ENCODE measurements around the gene OOSP3. TPM values are rescaled to one million over a fixed set of nuclear protein-coding genes. Genes with fewer than 3 reads are reported as not detected.
"Not testable (repeated sequence)": the region's sequence is repeated elsewhere in the genome, so short reads cannot be mapped to it uniquely, and the experiment has no call there.

The OOSP3 gene
- total and polyA plus RNA-seq, 9 donors, result not detected

DNA sequence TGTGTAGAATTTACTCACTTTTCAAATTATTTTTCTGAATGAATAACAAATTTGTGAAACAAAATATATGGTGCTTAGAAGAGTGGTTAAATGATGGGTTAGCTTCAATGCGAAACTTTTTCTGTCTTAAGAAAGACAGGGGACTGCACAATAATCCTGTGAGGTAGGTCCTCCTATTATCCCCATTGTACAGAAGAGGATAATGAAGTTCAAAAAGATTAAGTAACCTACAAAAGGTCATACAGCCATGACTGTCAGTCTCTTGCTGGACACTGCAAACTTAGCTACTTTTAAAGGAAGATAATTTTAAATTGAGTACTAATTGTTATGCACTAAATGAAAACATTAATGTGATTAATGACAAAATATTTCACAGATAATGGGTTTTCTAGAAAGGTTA, 5.0 kb downstream of the OOSP3 start:
- Histone ChIP-seq H3K36me3 (no peaks in the 10 kb centered on the region), H3K27ac (no peak overlapping the region), H3K27me3 (no peaks in the 10 kb centered on the region), H3K4me3 (no peak overlapping the region), H3K4me1 (ENCODE audit: insufficient read depth) (no peaks in the 10 kb centered on the region), H3K9me3 (no peaks in the 10 kb centered on the region)
- intact Hi-C loops (cut with DNase I), result no loop called here
- TF ChIP-seq, protein P1, sequence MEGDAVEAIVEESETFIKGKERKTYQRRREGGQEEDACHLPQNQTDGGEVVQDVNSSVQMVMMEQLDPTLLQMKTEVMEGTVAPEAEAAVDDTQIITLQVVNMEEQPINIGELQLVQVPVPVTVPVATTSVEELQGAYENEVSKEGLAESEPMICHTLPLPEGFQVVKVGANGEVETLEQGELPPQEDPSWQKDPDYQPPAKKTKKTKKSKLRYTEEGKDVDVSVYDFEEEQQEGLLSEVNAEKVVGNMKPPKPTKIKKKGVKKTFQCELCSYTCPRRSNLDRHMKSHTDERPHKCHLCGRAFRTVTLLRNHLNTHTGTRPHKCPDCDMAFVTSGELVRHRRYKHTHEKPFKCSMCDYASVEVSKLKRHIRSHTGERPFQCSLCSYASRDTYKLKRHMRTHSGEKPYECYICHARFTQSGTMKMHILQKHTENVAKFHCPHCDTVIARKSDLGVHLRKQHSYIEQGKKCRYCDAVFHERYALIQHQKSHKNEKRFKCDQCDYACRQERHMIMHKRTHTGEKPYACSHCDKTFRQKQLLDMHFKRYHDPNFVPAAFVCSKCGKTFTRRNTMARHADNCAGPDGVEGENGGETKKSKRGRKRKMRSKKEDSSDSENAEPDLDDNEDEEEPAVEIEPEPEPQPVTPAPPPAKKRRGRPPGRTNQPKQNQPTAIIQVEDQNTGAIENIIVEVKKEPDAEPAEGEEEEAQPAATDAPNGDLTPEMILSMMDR (IDR thresholded peaks at IDR 0.05), result no peak
- no peak for TF ChIP-seq EP300 (IDR thresholded peaks at IDR 0.05)
- TF ChIP-seq POLR2A (IDR thresholded peaks at IDR 0.05), result no peak
- 94 to 97% (median 95%) methylated on average over 1 of the region's 1 CpG for WGBS, 3 donors
- no peak for DNase-seq

DNA sequence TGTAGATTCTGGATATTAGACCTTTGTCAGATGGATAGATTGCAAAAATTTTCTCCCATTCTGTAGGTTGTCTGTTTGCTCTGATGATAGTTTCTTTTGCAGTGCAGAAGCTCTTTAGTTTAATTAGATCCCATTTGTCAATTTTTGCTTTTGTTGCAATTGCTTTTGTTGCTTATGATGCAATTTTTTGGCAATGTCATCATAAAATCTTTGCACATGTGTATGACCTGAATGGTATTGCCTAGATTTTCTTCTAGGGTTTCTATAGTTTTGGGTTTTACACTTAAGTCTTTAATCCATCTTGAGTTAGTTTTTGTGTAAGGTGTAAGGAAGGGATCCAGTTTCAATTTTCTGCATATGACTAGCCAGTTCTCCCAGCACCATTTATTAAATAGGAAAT, 8.6 kb downstream of the OOSP3 start:
- intact Hi-C loops (cut with DNase I); H3K4me3 ChIP-seq; H3K4me1 ChIP-seq (ENCODE audit: insufficient read depth); H3K36me3 ChIP-seq; H3K9me3 ChIP-seq; DNase-seq; H3K27ac ChIP-seq; H3K27me3 ChIP-seq: not testable (repeated sequence)

DNA sequence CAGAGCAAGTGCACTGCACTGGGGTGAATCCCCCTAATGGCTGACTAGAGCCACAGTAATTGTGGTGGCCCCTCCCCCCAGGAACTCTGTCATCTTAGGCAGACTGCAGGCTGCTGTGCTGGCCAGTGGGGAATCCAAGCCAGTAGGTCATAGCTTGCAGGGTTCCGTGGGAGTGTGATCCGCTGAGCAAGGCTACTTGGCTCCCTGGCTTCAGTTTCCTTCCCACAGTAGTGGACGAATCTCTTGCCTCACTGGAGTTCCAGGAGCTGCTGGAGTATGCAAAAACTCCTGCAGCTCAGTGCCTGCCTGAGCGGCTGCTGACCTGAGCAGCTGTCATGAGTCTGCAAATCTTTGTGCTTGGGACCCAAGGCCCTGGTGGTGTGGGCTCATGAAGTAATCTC, 13.2 kb downstream of the OOSP3 start:
- Histone ChIP-seq H3K9me3 (no peaks in the 10 kb centered on the region), H3K4me3 (no peak overlapping the region), H3K4me1 (ENCODE audit: insufficient read depth) (no peaks in the 10 kb centered on the region), H3K36me3 (no peaks in the 10 kb centered on the region), H3K27ac (no peak overlapping the region), H3K27me3 (no peaks in the 10 kb centered on the region)
- no peak for DNase-seq
- 19 to 25% (median 24%) methylated on average over 4 of the region's 4 CpGs for whole genome bisulfite sequencing, 3 donors
- intact Hi-C loops (cut with DNase I), result no loop called here
- TF ChIP-seq, protein P1 (IDR thresholded peaks at IDR 0.05), result no peak
- no peak for TF ChIP-seq POLR2A (IDR thresholded peaks at IDR 0.05)
- TF ChIP-seq EP300 (IDR thresholded peaks at IDR 0.05), result no peak

DNA sequence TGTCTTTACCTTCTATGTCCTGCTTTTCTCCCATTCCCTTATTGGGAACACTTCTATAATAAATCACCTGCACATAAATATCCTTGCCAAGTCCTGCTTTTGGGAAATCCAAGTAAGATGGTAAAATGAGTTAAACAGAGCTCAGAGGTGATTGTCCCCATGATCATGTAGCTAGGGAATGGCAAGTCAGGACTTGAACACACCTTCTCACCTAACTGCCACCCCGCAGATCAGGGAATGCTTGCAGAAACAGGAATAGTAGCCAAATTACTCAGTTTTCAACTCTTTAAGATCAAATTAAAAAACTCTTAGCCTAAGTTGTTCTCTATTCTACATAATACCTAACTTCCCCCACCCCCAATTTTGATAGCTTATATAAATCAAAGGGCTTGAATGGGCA, 16.0 kb downstream of the OOSP3 start:
- intact Hi-C loops (cut with DNase I), result no loop called here
- H3K4me1 ChIP-seq (ENCODE audit: insufficient read depth), result no peaks in the 10 kb centered on the region
- no peaks in the 10 kb centered on the region for H3K36me3 ChIP-seq
- no peak overlapping the region for H3K4me3 ChIP-seq
- 91 to 96% (median 95%) methylated on average over 1 of the region's 1 CpG for WGBS, 3 donors
- H3K9me3 ChIP-seq, result no peaks in the 10 kb centered on the region
- TF ChIP-seq EP300 (IDR thresholded peaks at IDR 0.05) (no peak), POLR2A (IDR thresholded peaks at IDR 0.05) (no peak)
- TF ChIP-seq, protein P1 (IDR thresholded peaks at IDR 0.05), result no peak
- no peak for DNase-seq
- no peak overlapping the region for H3K27ac ChIP-seq
- no peaks in the 10 kb centered on the region for H3K27me3 ChIP-seq

DNA sequence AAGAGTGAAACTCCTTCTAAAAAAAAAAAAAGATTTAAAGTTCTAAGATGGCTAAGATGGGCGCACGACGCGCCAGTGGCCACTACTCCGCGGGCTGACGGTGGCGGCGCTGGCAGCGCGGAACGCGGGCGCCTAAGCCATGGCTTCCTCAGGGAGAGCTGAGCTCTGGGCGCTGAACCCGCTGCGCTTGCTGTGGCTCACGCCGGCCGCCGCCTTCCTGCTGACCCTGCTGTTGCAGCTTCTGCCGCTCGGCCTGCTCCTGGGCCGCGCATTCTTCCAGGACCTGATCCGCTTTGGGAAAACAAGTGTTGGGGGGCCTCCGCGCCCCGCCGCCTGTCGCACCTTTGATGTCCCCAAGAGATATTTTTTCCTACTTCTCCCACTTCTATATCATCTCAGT, 19.5 kb downstream of the OOSP3 start:
- H3K9me3 ChIP-seq, result no peaks in the 10 kb centered on the region
- DNase-seq, result no peak
- H3K27ac ChIP-seq, result no peak overlapping the region
- no peak overlapping the region for H3K4me3 ChIP-seq
- intact Hi-C loops (cut with DNase I), result no loop called here
- no peaks in the 10 kb centered on the region for H3K36me3 ChIP-seq
- H3K4me1 ChIP-seq (ENCODE audit: insufficient read depth), result no peaks in the 10 kb centered on the region
- TF ChIP-seq, protein P1 (IDR thresholded peaks at IDR 0.05), result no peak
- TF ChIP-seq POLR2A (IDR thresholded peaks at IDR 0.05) (no peak), EP300 (IDR thresholded peaks at IDR 0.05) (no peak)
- WGBS, 3 donors, result 94 to 97% (median 96%) methylated on average over 31 of the region's 31 CpGs
- no peaks in the 10 kb centered on the region for H3K27me3 ChIP-seq

Data from ovary (tissue), 9 donors.